ENCODE measurements around the gene FAM168A.
A peak's percentile ranks its signal among the peaks of the same experiment; 100 is the strongest.

The FAM168A gene

GRCh38 chr11:73406131-73406530 lies 191.8 kb downstream of the FAM168A start:
- TF ChIP-seq CTCF (IDR thresholded peaks at IDR 0.05; ENCODE audit: control extremely low read depth, extremely low read depth, low read depth, missing control alignments) = no peak
- ChIA-PET POLR2A (no interaction called here), CTCF (interaction anchor here (1.0 to 3.0 kb wide), 9 partner anchors 9 to 255 kb away, joined by 3 to 12 read pairs (median 6); no protein-coding TSS in a partner anchor)
- DNase-seq (ENCODE audit: extremely low spot score) = no peak

GRCh38 chr11:73405146-73405510 lies 192.8 kb downstream of the FAM168A start:
- POLR2A ChIA-PET = no interaction called here
- no peak for TF ChIP-seq CTCF (IDR thresholded peaks at IDR 0.05; ENCODE audit: control extremely low read depth, extremely low read depth, low read depth, missing control alignments)
- CTCF ChIA-PET = interaction anchor here (1.0 to 2.9 kb wide), 3 partner anchors 12 to 69 kb away, joined by 3 to 12 read pairs (median 6); no protein-coding TSS in a partner anchor
- DNase-seq (ENCODE audit: extremely low spot score) = no peak

- DNase-seq (ENCODE audit: extremely low spot score) = no peak
- ChIA-PET CTCF (interaction anchor here (0.7 to 6.9 kb wide), 3 partner anchors 10 to 256 kb away, joined by 3 to 67 read pairs (median 9); no protein-coding TSS in a partner anchor), POLR2A (no interaction called here)
- TF ChIP-seq CTCF (IDR thresholded peaks at IDR 0.05; ENCODE audit: control extremely low read depth, extremely low read depth, low read depth, missing control alignments) = no peak
Measured at GRCh38 chr11:73404506-73405145, 193.3 kb downstream of the FAM168A start.

GRCh38 chr11:73404048-73404447 lies 193.9 kb downstream of the FAM168A start:
- peak; percentile 18 for DNase-seq (ENCODE audit: extremely low spot score)
- POLR2A ChIA-PET = no interaction called here
- CTCF ChIA-PET = interaction anchor here (0.7 to 8.9 kb wide), 5 partner anchors 10 to 257 kb away, joined by 3 to 87 read pairs (median 9); no protein-coding TSS in a partner anchor
- peak; percentile 21 for TF ChIP-seq CTCF (IDR thresholded peaks at IDR 0.05; ENCODE audit: control extremely low read depth, extremely low read depth, low read depth, missing control alignments)

GRCh38 chr11:73403541-73403940 lies 194.4 kb downstream of the FAM168A start:
- CTCF ChIA-PET = interaction anchor here (0.7 to 8.9 kb wide), 6 partner anchors 10 to 257 kb away, joined by 3 to 87 read pairs (median 8); no protein-coding TSS in a partner anchor
- DNase-seq (ENCODE audit: extremely low spot score) = no peak
- POLR2A ChIA-PET = no interaction called here
- TF ChIP-seq CTCF (IDR thresholded peaks at IDR 0.05; ENCODE audit: control extremely low read depth, extremely low read depth, low read depth, missing control alignments) = no peak

GRCh38 chr11:73402834-73403185 lies 195.1 kb downstream of the FAM168A start:
- CTCF ChIA-PET = interaction anchor here (0.7 to 8.9 kb wide), 7 partner anchors 9 to 262 kb away, joined by 3 to 87 read pairs (median 7); no protein-coding TSS in a partner anchor
- TF ChIP-seq CTCF (IDR thresholded peaks at IDR 0.05; ENCODE audit: control extremely low read depth, extremely low read depth, low read depth, missing control alignments) = peak; percentile 30
- DNase-seq (ENCODE audit: extremely low spot score) = no peak
- POLR2A ChIA-PET = no interaction called here

All from GM10248 (cell line).